BJ (cell line): ENCODE results near the gene CPSF4L. TPM values are rescaled to one million over a fixed set of nuclear protein-coding genes. Genes with fewer than 3 reads are reported as not detected.

Experiments used
- CTCF ChIA-PET: fragments of 350-600 bp; formaldehyde crosslinking; extraction: SDS; loops from one replicate; lab custom pipeline; 2021; ENCODE audit warnings: antibody characterized with exemption, inconsistent platforms; lab: Yijun Ruan, JAX
- POLR2A ChIA-PET: fragments of 300-600 bp; sonication (Branson Sonifier 250); formaldehyde crosslinking; extraction: SDS; loops from one replicate; lab custom pipeline; 2021; ENCODE audit warnings: antibody characterized with exemption; lab: Charles Lee
- DNase-seq: peaks from one replicate; pipeline ENCODE4 v3.0.0-alpha.2; 2011; ENCODE audit warnings: low read depth
- H3K27me3 ChIP-seq: 2 replicates; pipeline ENCODE4 v1.6.0; 2011; ENCODE audit warnings: low read length; ENCODE audit not compliant: control insufficient read depth, insufficient read depth
- H3K36me3 ChIP-seq: 2 replicates; pipeline ENCODE4 v1.5.1; 2011; ENCODE audit warnings: low read length; ENCODE audit not compliant: control insufficient read depth, insufficient read depth
- H3K4me3 ChIP-seq: 2 replicates; pipeline ENCODE4 v1.5.1; 2011; ENCODE audit warnings: low read depth, mild to moderate bottlenecking, control low read depth, low read length
- CTCF ChIP-seq: IDR thresholded peaks from 2 replicates; pipeline ENCODE4 v1.5.1; 2011; ENCODE audit warnings: low read depth, mild to moderate bottlenecking, control low read depth, inconsistent platforms, low read length, moderate library complexity; ENCODE audit not compliant: insufficient read depth
- polyA plus RNA-seq: library from polyadenylated mRNA; depleted of rRNA; stranded (reverse); fragments of >200 nt; gene quantifications from 2 replicates; pipeline ENCODE4 v1.2.3, GENCODE V29; 2011

CPSF4L gene
- polyA plus RNA-seq, 1 experiment, result 0.13 TPM

- no peak for DNase-seq
- ChIA-PET CTCF (interaction anchor here (0.9 to 2.0 kb wide), 5 partner anchors 13 to 94 kb away, joined by 3 to 5 read pairs (median 3); partner anchors contain the start of gene CDC42EP4), POLR2A (no interaction called here)
- no peak for TF ChIP-seq CTCF
- H3K4me3 ChIP-seq, result no peak overlapping the region
- H3K27me3 ChIP-seq, result no peaks in the 10 kb centered on the region
- H3K36me3 ChIP-seq, result peaks cover 6% of the 10 kb centered on the region; the same call in 1 of the 2 replicates
Measured at GRCh38 chr17:73278049-73278464, 16.4 kb upstream of the CPSF4L start.

GRCh38 chr17:73274490-73274889, 12.8 kb upstream of the CPSF4L start:
- Histone ChIP-seq H3K36me3 (no peaks in the 10 kb centered on the region), H3K27me3 (no peaks in the 10 kb centered on the region), H3K4me3 (no peak overlapping the region)
- TF ChIP-seq CTCF, result no peak
- CTCF ChIA-PET, result interaction anchor here (1.6 kb wide), 1 partner anchor 59 kb away, joined by 3 read pairs; no protein-coding TSS in a partner anchor
- POLR2A ChIA-PET, result no interaction called here
- DNase-seq, result no peak

GRCh38 chr17:73272906-73273218, 11.2 kb upstream of the CPSF4L start:
- TF ChIP-seq CTCF, result no peak
- H3K36me3 ChIP-seq, result no peaks in the 10 kb centered on the region
- H3K27me3 ChIP-seq, result no peaks in the 10 kb centered on the region
- no peak for DNase-seq
- ChIA-PET CTCF (no interaction called here), POLR2A (no interaction called here)
- no peak overlapping the region for H3K4me3 ChIP-seq

GRCh38 chr17:73271072-73271471, 9.4 kb upstream of the CPSF4L start:
- no peak for TF ChIP-seq CTCF
- no peaks in the 10 kb centered on the region for H3K36me3 ChIP-seq
- no peak overlapping the region for H3K4me3 ChIP-seq
- CTCF ChIA-PET, result interaction anchor here (1.6 to 1.7 kb wide), 2 partner anchors 15 to 16 kb away, joined by 3 read pairs; no protein-coding TSS in a partner anchor
- POLR2A ChIA-PET, result no interaction called here
- DNase-seq, result no peak
- no peaks in the 10 kb centered on the region for H3K27me3 ChIP-seq

- no peaks in the 10 kb centered on the region for H3K27me3 ChIP-seq
- H3K36me3 ChIP-seq, result no peaks in the 10 kb centered on the region
- ChIA-PET CTCF (interaction anchor here (0.7 to 0.8 kb wide), 2 partner anchors 13 to 100 kb away, joined by 3 to 5 read pairs; no protein-coding TSS in a partner anchor), POLR2A (no interaction called here)
- no peak overlapping the region for H3K4me3 ChIP-seq
- no peak for DNase-seq
- no peak for TF ChIP-seq CTCF
Measured at GRCh38 chr17:73269791-73270190, 8.1 kb upstream of the CPSF4L start.
